Spinal cord (tissue), 10 donors: ENCODE results near the gene TMBIM1. TPM values are rescaled to one million over a fixed set of nuclear protein-coding genes. Genes with fewer than 3 reads are reported as not detected.

Experiments used
- DNase-seq, 6 donors: peaks; one replicate each; pipeline versions ENCODE4 v3.0.0 to v3.0.0-alpha.2; 2013 to 2015; ENCODE audit warnings: low spot score in 6 of 6, low read depth in 4 of 6
- H3K27ac ChIP-seq: one replicate; pipeline ENCODE4 v1.5.1; 2013; ENCODE audit warnings: low read depth, low read length, control low read depth
- H3K27me3 ChIP-seq: one replicate; pipeline ENCODE4 v1.6.1; 2013; ENCODE audit warnings: low read length; ENCODE audit not compliant: control insufficient read depth, insufficient read depth
- H3K36me3 ChIP-seq: one replicate; pipeline ENCODE4 v1.6.1; 2013; ENCODE audit warnings: low read length; ENCODE audit not compliant: control insufficient read depth, insufficient read depth
- H3K4me1 ChIP-seq: one replicate; pipeline ENCODE4 v1.6.1; 2013; ENCODE audit warnings: low read length; ENCODE audit not compliant: control insufficient read depth, insufficient read depth
- H3K4me3 ChIP-seq: one replicate; pipeline ENCODE4 v1.5.1; 2013; ENCODE audit warnings: low read depth, low read length, control low read depth
- H3K9me3 ChIP-seq: one replicate; pipeline ENCODE4 v1.6.1; 2013; ENCODE audit warnings: low read length; ENCODE audit not compliant: control insufficient read depth, insufficient read depth
- WGBS: methylation state at CpG from one replicate; pipeline ENCODE4 v1.1.5; 2013; ENCODE audit warnings: missing lambda C conversion rate; ENCODE audit not compliant: insufficient coverage; 5-methylcytosine and 5-hydroxymethylcytosine counted together
- polyA plus RNA-seq, 2 donors: library from polyadenylated mRNA; unstranded; fragments of 120-200 nt; gene quantifications; one replicate each; pipeline ENCODE4 v1.2.1, GENCODE V29; 2013; ENCODE audit not compliant: insufficient read length in 2 of 2
- total RNA-seq, 2 donors: library from RNA; depleted of rRNA in 1 of 2; stranded (reverse); fragments of 120-200 nt in 1 of 2; fragments of >200 nt in 1 of 2; gene quantifications; one replicate each; pipeline versions ENCODE4 v1.2.3 to v1.2.4, GENCODE V29; 2013 to 2014
- donor health status: healthy.

TMBIM1 gene
- total and polyA plus RNA-seq, 4 donors, result 21.6 to 93.4 (median 42.0) TPM

DNA sequence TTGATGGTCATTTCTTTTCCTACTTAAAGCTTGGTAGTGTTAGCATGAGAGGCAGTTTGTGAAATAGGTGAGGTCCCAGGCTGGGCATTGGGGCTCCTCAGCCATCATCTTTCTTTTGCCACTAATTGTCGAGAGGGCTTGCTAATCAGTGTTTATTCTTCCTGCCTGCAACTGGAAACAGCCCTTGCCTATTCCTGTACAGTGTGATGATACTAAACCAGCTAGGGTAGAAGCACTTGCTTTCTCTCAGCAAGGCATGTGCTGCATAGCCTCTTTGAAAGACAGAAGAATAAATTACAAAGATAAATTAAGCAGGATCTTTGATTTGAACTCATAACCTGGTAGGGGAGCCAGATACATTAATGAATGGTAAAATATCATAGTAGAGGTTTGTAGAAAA lies 48.1 kb downstream of the TMBIM1 start:
- Histone ChIP-seq H3K9me3 (no peaks in the 10 kb centered on the region), H3K36me3 (peaks cover 60% of the 10 kb centered on the region), H3K27me3 (no peaks in the 10 kb centered on the region), H3K4me1 (no peaks in the 10 kb centered on the region), H3K27ac (no peak overlapping the region), H3K4me3 (no peak overlapping the region)
- no peak for DNase-seq
- no CpG with 5 or more reads among the region's 1 CpG for WGBS

DNA sequence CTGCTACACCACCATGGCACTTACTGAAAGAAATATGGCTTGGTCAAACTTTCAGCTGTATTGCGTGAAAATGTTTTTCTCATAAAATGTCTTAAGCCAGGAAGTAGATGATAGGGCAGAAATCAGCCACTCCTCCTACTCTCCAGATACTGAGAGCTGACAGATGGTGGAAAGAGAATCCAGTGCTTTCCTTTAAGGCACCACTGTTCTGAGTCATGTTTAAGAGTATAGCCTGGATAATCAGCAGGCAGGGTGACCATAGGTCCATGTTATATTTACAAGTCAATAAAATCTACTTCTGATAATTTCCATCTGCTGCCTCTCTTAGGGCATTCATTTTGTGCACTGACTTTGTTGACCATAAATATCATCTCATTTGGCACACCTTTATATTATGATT lies 53.4 kb downstream of the TMBIM1 start:
- H3K9me3 ChIP-seq, result no peaks in the 10 kb centered on the region
- no peaks in the 10 kb centered on the region for H3K4me1 ChIP-seq
- no peak for DNase-seq
- H3K4me3 ChIP-seq, result no peak overlapping the region
- H3K36me3 ChIP-seq, result peaks cover 41% of the 10 kb centered on the region
- H3K27me3 ChIP-seq, result no peaks in the 10 kb centered on the region
- no CpG with 5 or more reads among the region's 1 CpG for WGBS
- H3K27ac ChIP-seq, result no peak overlapping the region

DNA sequence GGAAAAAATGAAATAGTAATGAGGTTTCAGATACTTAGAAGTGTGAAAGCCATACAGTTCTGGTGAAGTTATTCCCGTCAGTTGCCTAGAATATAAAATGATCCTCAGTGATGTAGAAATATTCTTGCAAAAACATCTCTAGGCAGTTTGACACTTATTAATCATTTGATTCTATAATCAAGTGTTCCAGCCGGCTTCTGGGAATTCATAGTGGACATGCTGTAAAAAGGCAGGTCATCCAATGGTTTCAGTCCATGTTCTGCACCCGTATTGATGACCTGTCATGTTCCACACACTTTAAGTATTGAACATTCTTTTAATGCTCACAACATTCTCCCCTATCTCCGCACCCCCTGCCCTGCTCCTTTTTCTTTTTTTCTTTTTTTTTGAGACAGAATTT lies 55.5 kb downstream of the TMBIM1 start:
- Histone ChIP-seq H3K4me1 (no peaks in the 10 kb centered on the region), H3K9me3 (no peaks in the 10 kb centered on the region), H3K4me3 (no peak overlapping the region), H3K36me3 (peaks cover 51% of the 10 kb centered on the region), H3K27ac (no peak overlapping the region), H3K27me3 (no peaks in the 10 kb centered on the region)
- WGBS, result 96% methylated on average over 2 of the region's 4 CpGs
- DNase-seq, result no peak

DNA sequence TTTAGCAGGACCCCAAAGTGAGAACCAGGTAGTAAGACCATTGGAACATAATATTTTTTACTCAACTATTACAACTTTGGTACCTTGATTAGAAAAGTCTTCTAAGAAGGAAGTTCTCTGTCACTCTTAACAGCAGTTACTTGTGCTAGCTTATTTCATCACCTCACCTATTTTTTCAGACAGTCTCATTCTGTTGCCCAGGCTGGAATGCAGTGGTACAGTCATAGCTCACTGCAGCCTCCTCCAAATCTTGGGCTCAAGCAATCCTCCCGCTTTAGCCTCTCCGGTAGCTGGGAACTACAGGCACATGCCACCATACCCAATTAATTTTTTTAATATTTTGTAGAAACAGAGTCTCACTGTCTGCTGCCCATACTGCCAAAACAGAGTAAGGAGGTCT lies 57.3 kb downstream of the TMBIM1 start:
- 100% methylated on average over 2 of the region's 2 CpGs for WGBS
- Histone ChIP-seq H3K27ac (no peak overlapping the region), H3K4me1 (no peaks in the 10 kb centered on the region), H3K27me3 (no peaks in the 10 kb centered on the region), H3K36me3 (peaks cover 58% of the 10 kb centered on the region), H3K9me3 (no peaks in the 10 kb centered on the region), H3K4me3 (no peak overlapping the region)
- DNase-seq, result no peak

DNA sequence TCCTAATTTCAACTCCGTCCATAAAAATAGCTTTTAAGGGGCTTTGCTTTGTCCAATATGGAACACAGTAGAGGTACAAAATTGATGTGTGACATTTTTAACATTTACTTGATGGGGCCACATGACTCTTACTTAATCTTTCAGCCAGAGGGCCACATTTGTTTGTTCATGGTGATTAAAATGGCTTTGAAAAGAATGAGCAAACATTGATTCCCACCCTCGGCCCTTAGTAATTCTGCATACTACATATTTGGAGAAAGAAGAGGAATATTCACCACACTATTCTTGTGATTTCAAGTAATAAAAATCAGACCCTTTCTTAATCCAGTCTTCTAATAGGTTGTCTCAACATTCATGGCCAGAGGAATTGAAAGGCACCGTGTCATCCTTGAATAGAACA lies 57.8 kb downstream of the TMBIM1 start:
- Histone ChIP-seq H3K9me3 (no peaks in the 10 kb centered on the region), H3K27ac (no peak overlapping the region), H3K4me3 (no peak overlapping the region), H3K27me3 (no peaks in the 10 kb centered on the region), H3K36me3 (peaks cover 56% of the 10 kb centered on the region), H3K4me1 (no peaks in the 10 kb centered on the region)
- DNase-seq, result no peak
- no CpG with 5 or more reads among the region's 3 CpGs for whole genome bisulfite sequencing

DNA sequence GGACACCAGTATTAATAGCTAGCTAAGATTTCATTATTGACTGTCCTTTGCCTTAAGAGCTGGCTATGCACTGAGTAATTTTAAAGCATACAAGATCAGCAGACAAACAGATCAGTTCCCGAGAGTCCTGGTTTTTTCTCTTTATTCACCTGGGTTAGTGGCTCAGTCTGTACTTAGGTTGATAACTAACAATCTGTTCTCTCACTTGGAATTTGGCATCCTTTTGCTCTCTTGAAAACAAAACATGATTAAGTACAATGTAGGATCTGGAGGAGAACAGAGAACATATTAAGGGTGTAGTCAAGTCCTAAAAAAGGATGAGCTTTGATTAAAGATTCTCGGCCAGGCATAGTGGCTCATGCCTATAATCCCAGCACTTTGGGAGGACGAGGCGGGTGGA lies 58.8 kb downstream of the TMBIM1 start:
- no peaks in the 10 kb centered on the region for H3K9me3 ChIP-seq
- H3K27ac ChIP-seq, result no peak overlapping the region
- H3K36me3 ChIP-seq, result peaks cover 53% of the 10 kb centered on the region
- H3K27me3 ChIP-seq, result no peaks in the 10 kb centered on the region
- 97% methylated on average over 3 of the region's 4 CpGs for WGBS
- no peak for DNase-seq
- no peaks in the 10 kb centered on the region for H3K4me1 ChIP-seq
- no peak overlapping the region for H3K4me3 ChIP-seq

DNA sequence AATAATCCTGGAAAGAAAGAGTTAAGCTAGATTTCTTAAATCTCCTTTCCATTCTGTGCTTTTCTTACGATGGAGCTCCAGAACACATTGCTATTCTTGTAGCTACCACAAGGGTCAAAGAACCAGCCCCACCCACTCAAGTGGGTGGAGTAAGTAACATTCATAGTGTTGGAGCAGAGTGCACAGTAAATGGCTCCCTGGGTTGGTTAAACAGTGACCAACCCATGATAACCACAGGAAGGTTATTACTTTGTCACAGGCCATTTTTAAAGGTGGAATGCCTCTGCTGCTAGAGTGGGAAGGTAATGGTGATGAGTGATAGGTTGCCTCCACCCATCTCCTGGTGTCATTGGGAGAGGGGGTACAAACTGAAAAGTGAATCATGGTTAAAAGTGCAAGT lies 61.4 kb downstream of the TMBIM1 start:
- WGBS, result no CpG with 5 or more reads among the region's 1 CpG
- Histone ChIP-seq H3K36me3 (peaks cover 50% of the 10 kb centered on the region), H3K9me3 (no peaks in the 10 kb centered on the region), H3K4me1 (no peaks in the 10 kb centered on the region), H3K4me3 (no peak overlapping the region), H3K27ac (no peak overlapping the region), H3K27me3 (no peaks in the 10 kb centered on the region)
- no peak for DNase-seq

DNA sequence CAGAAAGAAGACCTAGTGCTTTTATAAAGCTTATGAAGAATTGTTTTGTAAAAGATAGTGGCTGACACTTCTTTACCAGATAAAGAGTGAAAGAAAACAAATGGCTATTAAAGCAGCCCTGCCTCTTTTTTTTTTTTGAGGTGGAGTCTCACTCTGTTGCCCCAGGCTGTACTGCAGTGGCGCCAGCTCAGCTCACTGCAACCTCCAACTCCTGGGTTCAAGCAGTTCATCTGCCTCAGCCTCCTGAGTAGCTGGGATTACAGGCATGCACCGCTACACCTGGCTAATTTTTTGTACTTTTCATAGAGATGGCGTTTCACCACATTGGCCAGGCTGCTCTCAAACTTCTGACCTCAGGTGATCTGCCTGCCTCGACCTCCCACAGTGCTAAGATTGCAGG lies 62.5 kb downstream of the TMBIM1 start:
- Histone ChIP-seq H3K4me1 (no peaks in the 10 kb centered on the region), H3K27me3 (no peaks in the 10 kb centered on the region), H3K36me3 (peaks cover 46% of the 10 kb centered on the region), H3K27ac (no peak overlapping the region), H3K4me3 (no peak overlapping the region), H3K9me3 (no peaks in the 10 kb centered on the region)
- no peak for DNase-seq
- 86% methylated on average over 4 of the region's 4 CpGs for WGBS

DNA sequence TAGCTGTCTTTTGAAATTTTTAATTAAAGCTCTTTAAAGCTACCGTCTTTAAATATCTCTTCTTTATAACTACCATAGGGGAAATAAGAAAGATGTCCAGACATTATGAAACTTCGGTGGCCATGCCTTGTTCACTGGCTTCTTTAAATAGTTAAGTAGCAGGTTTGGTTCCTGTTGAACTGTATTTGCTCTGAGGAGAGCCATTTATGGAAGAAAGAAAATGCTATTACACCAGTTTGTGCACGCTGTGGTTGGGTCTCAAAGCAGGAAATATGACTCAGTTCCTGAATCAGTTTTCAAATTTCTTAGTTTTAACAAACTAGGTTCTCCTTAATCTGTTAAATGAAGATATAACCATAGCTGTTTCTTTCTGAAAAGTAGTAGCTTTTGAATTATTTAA lies 63.1 kb downstream of the TMBIM1 start:
- no peaks in the 10 kb centered on the region for H3K27me3 ChIP-seq
- no peaks in the 10 kb centered on the region for H3K9me3 ChIP-seq
- no peaks in the 10 kb centered on the region for H3K4me1 ChIP-seq
- no peak overlapping the region for H3K4me3 ChIP-seq
- DNase-seq, result no peak
- peaks cover 46% of the 10 kb centered on the region for H3K36me3 ChIP-seq
- 60% methylated on average over 1 of the region's 3 CpGs for WGBS
- no peak overlapping the region for H3K27ac ChIP-seq

DNA sequence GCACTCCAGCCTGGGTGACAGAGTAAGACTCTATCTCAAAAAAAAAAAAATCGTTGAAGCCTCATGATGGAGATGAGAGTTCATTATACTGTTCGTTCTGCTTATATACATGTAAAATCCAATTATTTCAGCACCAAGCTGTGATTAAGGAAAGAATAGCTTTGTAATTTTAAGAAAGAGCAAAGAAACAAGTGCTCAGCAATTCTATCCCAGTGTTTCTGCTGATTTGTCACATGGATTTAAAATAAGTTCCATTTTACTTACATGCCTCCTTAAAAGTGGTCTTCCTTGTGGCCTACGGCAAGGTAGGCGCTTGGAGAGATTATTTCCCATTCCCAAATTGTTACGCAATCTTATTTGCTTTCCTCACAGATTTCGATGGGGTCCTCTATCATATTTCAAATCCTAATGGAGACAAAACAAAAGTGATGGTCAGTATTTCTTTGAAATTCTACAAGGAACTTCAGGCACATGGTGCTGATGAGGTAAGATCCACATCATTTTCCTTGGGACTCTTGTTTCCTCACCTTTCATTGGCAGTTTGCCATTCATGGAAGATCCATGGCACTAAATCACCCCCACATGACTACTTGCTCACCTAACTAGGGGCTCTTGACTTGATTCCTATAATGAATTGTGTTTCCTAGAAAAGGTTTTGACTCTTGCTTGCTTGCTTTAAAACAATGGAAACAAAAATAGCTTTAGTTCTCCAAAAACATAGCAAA lies 63.8 kb downstream of the TMBIM1 start:
- H3K4me3 ChIP-seq, result no peak overlapping the region
- no peak overlapping the region for H3K27ac ChIP-seq
- no peaks in the 10 kb centered on the region for H3K27me3 ChIP-seq
- no CpG with 5 or more reads among the region's 6 CpGs for WGBS
- H3K9me3 ChIP-seq, result no peaks in the 10 kb centered on the region
- H3K36me3 ChIP-seq, result peaks cover 43% of the 10 kb centered on the region
- H3K4me1 ChIP-seq, result no peaks in the 10 kb centered on the region
- no peak for DNase-seq
